HT-29 (cell line): ENCODE data around the gene ZBTB7B. TPM values are rescaled to one million over a fixed set of nuclear protein-coding genes. Genes with fewer than 3 reads are reported as not detected.

ENCODE experiments used
- DNase-seq: peaks from one replicate; pipeline ENCODE4 v3.0.0-alpha.2; 2015; ENCODE audit warnings: low spot score
- total RNA-seq: library from RNA; depleted of rRNA; stranded (reverse); fragments of >200 nt; shearing (Covaris generic); gene quantifications from 2 replicates; pipeline ENCODE4 v1.2.3, GENCODE V29; 2014

Gene ZBTB7B
- total RNA-seq, 1 experiment from 2014 or later: 83.4 TPM

GRCh38 chr1:155037043-155037442 is 34.4 kb downstream of the ZBTB7B start:
- no peak for DNase-seq

GRCh38 chr1:155037851-155038441 is 35.3 kb downstream of the ZBTB7B start:
- no peak for DNase-seq

GRCh38 chr1:155038602-155039307 is 36.2 kb downstream of the ZBTB7B start:
- DNase-seq: peak; percentile 67

- no peak for DNase-seq
Observed at GRCh38 chr1:155039308-155039669, 36.7 kb downstream of the ZBTB7B start.

GRCh38 chr1:155040358-155041093 is 37.9 kb downstream of the ZBTB7B start:
- no peak for DNase-seq

GRCh38 chr1:155042789-155043188 is 40.2 kb downstream of the ZBTB7B start:
- no peak for DNase-seq

- DNase-seq: no peak
Observed at GRCh38 chr1:155043301-155043702, 40.7 kb downstream of the ZBTB7B start.

GRCh38 chr1:155043793-155044192 is 41.2 kb downstream of the ZBTB7B start:
- no peak for DNase-seq

GRCh38 chr1:155044365-155044764 is 41.8 kb downstream of the ZBTB7B start:
- DNase-seq: no peak

GRCh38 chr1:155044812-155045657 is 42.4 kb downstream of the ZBTB7B start:
- DNase-seq: peak; percentile 82

- no peak for DNase-seq
Observed at GRCh38 chr1:155048449-155049334, 46.1 kb downstream of the ZBTB7B start.

GRCh38 chr1:155049651-155050559 is 47.3 kb downstream of the ZBTB7B start:
- no peak for DNase-seq

- peak; percentile 92 for DNase-seq
Observed at GRCh38 chr1:155050560-155051341, 48.1 kb downstream of the ZBTB7B start, which contains the start of gene ADAM15. TSS of gene ADAM15 (plus strand) at chr1:155051316. CDS start at chr1:155051387, 71 bp downstream.

- DNase-seq: no peak
Observed at GRCh38 chr1:155051342-155051776, 48.8 kb downstream of the ZBTB7B start.

- DNase-seq: peak; percentile 48
Observed at GRCh38 chr1:155051777-155052398, 49.3 kb downstream of the ZBTB7B start.

GRCh38 chr1:155052439-155053395 is 50.1 kb downstream of the ZBTB7B start:
- peak; percentile 72 for DNase-seq

- DNase-seq: no peak
Observed at GRCh38 chr1:155053531-155054105, 51.0 kb downstream of the ZBTB7B start.
